NCI-H510A treated with DMSO at 0.1 percent for 48 hours (cell line): ENCODE measurements around the gene RNF41.
"Not testable (repeated sequence)": the region's sequence is repeated elsewhere in the genome, so short reads cannot be mapped to it uniquely, and the experiment has no call there.

Experiments
- DNase-seq: peaks from one replicate; lab custom pipeline; 2025; lab: John Stamatoyannopoulos, UW

Gene RNF41

DNA sequence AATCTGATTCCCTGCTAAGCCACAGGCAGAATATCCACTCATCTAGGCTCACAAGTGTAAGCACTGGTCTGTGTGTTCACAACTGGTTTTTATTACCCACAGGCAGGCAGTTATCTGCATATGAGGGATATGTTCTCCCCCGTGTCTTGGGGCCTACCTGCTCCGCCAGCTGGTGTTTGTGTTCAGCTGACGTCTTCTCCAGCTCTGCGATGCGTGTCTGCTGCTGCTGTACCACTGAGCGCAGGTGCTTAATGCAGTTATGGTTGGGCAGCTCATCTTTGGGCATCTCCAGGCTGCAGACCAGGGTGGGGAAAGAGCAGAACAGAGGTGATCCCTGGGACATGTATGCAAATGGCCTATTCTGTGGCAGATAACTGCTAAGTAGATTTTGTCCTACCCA, 13.7 kb downstream of the RNF41 start:
- DNase-seq = no peak

DNA sequence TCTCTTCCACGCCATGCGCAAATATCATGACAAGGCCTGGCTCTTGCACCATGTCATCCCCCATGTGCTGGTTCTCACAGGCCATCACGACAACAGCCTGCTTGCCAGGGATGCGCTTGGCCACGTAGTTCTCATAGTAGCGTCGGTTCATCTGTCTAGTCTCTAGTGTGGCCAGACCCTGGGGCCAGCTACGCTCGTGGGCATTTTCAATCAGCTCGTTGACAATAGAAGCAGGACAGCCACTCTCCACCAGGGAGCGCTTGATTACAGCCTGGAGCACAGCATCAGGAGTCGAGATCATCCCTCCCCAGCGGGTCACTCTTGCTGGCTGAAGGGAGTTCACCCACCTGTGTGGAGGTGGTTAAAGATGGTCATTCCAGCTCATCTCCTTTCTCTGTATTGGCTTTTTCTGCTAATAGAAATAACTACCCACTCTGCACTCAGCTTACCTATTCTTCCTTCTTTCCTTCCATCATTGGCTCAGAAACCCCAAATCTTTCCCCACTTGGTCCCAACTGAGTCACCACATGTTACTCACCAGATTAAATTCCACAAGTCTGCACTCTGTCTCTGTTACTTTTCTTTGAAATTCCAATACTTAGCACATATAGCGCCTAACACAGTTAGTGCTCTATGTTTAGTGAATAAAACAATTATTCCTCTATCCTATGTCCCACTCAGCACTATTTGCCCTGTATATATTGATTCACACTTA, 15.1 kb downstream of the RNF41 start:
- DNase-seq = peak; percentile 8

DNA sequence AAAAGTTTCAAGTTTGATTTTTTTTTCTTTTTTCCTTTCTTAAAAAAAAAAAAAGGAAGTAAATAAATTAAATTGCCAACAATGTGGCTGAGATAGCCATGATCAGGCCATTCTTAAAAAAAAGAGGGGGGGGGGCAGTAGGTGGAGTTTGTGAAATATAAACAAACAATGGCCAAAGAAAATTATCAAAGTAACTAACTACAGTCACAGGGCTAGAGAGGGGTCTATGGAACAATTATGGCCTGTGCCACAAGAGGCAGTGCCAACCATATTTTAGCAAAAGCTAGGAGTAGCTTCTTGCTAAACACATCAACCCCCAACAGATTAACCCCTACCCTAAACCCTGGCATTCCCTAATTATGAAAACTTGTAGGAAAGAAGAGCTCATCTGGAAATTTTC, 16.3 kb downstream of the RNF41 start:
- no peak for DNase-seq

GRCh38 chr12:56204275-56204674, 17.4 kb downstream of the RNF41 start:
- DNase-seq = no peak

- DNase-seq = no peak
Measured at GRCh38 chr12:56202838-56203237, 18.9 kb downstream of the RNF41 start.

DNA sequence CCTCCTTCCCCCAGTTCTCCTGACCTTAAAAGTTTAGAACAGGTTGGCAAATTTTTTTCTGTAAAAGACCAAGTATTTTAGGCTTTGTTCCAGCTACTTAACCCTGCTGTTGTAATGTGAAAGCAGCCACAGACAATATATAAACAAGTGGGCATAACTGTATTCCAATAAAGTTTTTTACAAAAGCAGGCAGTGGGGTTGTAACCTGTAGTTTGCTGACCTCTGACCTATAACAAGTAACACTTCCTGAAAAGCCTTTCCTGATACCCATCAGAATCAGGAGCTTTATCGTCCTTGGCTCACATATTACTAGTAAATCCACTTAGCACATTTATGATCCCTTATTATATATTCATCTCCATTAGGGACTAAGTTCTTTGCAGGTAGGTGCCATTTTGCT, 19.4 kb downstream of the RNF41 start:
- no peak for DNase-seq

DNA sequence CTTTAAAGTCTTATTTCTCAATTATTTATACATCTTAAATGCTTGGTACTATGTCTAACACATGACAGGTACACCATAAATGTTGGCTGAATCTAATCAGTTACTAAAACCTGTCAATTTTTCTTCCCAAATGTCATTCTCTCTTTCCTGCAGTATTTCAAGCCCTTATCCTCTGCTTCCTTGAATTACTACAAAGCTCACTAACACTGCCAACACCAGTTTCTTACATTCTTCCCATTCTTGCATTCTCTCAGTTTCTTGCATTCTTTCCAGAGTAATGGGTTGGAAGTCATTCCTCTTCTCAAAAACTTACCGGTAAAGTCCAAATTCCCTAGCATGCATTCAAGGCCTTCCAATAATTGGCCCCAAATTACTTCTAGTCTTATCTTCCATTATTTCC, 22.9 kb downstream of the RNF41 start:
- no peak for DNase-seq

DNA sequence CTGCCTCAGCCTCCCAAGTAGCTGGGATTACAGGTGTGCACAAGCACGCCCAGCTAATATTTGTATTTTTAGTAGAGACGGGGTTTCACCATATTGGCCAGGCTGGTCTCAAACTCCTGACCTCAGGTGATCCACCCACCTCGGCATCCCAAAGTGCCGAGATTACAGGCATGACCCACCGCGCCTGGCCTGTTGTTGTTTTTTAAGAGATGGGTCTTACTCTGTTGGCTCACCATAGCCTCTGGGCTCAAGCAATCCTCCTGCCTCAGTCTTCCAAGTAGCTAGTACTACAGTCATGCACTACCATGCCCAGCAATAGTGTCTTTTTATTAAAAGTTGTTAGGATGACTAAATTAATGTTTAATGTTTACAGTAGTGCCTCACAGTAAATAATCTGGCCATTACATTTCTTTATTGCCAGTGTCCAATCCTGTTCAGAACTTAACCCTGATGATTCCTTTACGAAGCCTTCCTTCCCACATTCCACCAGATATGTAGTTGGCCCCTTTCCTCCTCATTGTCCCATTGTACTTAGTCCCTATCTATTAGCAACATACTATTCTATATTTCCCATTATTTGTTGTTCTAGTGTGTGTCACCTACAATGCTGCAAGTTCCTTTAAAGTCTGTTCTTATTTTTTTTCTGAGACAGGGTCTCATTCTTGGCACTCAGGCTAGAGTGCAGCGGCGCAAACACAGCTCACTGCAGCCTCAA, 23.6 kb downstream of the RNF41 start:
- DNase-seq = no peak

DNA sequence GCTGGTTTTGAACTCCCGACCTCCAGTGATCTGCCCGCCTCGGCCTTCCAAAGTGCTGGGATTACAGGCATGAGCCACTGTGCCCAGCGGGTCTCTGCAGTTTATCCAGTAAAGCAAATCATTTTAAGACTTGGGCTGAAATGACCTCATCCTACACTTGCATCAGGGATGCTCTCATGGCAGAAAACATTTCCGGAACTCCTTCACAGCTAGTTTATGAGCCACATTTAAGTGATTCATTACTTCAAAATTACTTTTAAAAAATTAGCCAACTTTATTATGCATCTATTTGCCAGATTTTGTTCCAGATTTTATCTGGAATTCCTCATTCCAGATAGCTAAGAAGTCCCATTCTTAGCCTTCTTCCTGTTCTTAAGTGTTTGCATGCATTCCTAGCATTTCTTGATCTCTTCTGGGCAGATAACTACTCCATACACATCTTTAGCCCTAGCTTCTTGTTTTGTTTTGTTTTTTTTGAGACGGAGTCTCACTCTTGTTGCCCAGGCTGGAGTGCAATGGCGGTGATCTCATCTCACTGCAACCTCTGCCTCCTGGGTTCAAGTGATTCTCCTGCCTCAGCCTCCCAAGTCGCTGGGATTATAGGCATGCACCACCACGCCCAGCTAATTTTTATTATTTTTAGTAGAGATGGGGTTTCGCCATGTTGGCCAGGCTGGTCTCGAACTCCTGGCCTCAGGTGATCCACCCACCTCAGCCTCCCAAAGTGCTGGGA, 24.7 kb downstream of the RNF41 start:
- DNase-seq = not testable (repeated sequence)

GRCh38 chr12:56193025-56193578, 28.6 kb downstream of the RNF41 start:
- peak; percentile 91 for DNase-seq

DNA sequence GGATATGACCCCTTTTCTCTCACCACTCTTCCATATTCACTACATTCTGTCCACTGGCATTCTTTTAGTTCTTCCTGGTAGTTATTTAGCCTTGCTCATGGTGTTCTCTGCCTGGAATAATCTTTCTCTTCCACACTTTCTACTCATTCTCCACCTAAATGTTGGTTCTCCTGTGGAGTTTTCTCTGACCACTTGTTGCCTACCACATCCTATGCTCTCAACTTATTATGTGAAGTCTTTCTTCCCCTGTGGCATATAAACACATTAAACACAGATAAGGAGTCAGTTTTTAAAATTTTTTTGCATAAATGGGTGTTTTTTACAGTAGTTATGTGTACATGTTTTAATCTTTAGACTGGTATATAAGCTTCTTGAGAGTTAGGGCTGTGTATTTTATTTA, 29.1 kb downstream of the RNF41 start:
- DNase-seq = no peak

- no peak for DNase-seq
Measured at GRCh38 chr12:56190695-56191155, 31.0 kb downstream of the RNF41 start.

DNA sequence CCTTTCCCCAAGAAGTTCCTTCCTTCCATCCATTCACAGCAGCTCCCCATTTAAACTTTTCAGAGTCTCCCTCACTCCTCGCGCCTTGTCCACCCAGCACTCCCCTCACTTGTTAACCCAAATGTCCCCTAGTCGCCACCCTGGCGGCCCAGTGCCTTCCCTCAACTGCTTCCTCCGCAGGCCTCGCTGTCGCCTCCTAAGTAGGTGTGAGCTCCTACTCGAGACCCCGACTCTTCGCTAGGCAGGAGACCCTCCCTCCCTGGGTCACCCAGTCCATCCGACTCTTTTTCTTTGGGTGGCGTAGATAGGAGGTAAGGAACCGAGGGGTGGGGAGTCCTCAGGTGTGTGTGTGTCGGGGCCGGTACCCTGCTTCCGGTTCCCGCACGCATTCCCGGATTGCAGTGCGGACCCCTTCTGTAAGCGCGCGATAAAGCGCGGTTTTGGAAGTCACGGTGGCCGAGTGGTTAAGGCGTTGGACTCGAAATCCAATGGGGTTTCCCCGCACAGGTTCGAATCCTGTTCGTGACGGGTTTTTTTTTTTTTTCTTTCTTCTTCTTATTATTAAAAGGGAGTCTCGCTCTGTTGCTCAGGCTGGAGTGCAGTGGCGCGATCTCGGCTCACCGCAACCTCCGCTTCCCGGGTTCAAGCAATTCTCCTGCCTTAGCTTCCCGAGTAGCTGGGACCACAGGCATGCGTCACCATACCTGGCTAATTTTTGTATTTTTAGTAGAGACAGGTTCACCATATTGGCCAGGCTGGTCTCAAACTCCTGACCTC, 31.6 kb downstream of the RNF41 start:
- DNase-seq = peak; percentile 86

GRCh38 chr12:56189099-56189917, 32.4 kb downstream of the RNF41 start, which contains the start of gene SMARCC2:
SMARCC2 (minus strand) TSS chr12:56189483; CDS start chr12:56189461, 22 bp downstream.
- peak; percentile 84 for DNase-seq

GRCh38 chr12:56188778-56189098, 33.0 kb downstream of the RNF41 start:
- DNase-seq = peak; percentile 7

DNA sequence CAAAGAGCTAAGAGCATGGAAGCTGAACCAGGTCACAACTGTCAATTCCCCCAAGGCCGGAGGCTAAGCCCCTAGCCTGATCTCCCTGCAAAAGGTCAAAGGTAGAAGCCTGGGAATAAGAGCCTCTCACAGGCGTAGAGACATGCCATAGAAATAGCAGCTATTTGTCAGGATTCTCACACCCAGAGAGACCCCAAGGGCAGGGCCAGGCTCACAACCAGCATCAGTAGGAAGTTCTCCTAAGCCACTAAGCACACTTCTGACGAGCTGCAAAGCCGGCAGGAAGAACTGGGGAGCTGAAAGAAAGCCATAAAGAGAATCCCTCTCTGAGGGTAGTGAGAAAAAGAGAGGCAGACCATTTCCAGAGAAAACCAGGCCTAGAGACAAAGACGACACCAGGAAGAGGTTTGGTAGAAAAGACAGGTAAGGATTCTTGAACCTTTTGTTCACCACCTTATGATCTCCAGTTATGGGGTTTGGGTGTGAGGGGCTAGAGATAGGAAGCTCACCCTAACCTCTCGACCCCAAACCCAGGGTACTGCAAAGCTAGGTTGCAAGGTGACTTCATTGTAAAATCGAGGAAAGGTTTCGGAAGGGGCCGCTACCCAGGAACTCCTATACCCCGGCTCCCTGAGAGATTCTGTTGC, 33.5 kb downstream of the RNF41 start:
- DNase-seq = no peak

GRCh38 chr12:56186957-56187356, 34.8 kb downstream of the RNF41 start:
- no peak for DNase-seq

DNA sequence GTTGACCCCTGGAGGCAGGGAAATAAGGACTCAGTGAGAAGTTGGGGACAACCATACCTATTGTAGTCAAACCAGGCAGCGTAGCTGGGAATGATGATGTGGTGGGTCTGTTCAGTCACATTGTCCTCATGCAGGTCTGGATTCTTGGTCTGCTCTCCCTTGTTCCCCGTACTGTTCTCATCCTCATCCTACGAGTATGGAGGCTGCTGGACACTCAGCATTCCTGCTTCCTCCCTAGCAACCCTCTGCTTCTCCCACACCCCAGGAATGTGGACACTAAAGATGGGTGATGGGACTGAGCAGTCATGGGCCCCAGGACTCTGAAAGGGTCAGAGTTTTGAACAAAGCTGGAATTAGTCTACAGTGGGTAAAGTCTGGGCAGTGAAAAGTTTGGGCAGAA, 43.4 kb downstream of the RNF41 start:
- no peak for DNase-seq

GRCh38 chr12:56172839-56173238, 48.9 kb downstream of the RNF41 start:
- DNase-seq = no peak

- no peak for DNase-seq
Measured at GRCh38 chr12:56169229-56169759, 52.4 kb downstream of the RNF41 start.
